ENCODE results near the gene JPT1. TPM values are rescaled to one million over a fixed set of nuclear protein-coding genes. Genes with fewer than 3 reads are reported as not detected.

The JPT1 gene
- total RNA-seq, 1 donor from 2014 or later = 282 TPM

DNA sequence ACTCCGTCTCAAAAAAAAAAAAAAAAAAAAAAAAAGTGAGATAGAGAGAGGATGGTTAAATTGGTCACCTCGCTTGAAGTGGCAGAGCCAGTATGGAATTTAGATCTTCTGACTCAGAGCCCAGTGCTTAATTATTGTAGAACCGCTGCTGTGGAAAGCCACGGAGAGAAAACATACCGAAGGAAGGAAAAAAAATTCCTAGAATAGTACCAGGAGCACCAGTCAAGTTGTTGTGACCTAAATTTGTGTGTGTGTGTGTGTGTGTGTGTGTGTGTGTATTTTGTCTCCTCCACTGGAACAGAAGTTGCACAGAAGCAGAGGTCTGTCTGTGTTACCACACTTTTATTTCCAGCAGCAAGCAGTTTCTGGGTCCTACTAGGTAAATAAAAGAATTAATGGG, 40.6 kb upstream of the JPT1 start:
- Histone ChIP-seq H3K9ac (ENCODE audit: low read length) (peak overlapping the region; percentile 31), H3K4me3 (ENCODE audit: insufficient read depth, low read depth, low read length) (no peak overlapping the region), H2AFZ (ENCODE audit: low read depth, low read length) (no peak overlapping the region), H3K4me1 (ENCODE audit: insufficient read depth, low read length) (no peaks in the 10 kb centered on the region), H3K27me3 (ENCODE audit: insufficient read depth, low read length) (no peaks in the 10 kb centered on the region), H3K9me3 (ENCODE audit: insufficient read depth, low read depth, low read length) (no peaks in the 10 kb centered on the region), H3K79me2 (ENCODE audit: insufficient read depth, low read length) (no peaks in the 10 kb centered on the region), H4K20me1 (ENCODE audit: insufficient read depth, low read length) (no peaks in the 10 kb centered on the region), H3K36me3 (ENCODE audit: insufficient read depth, low read length) (no peaks in the 10 kb centered on the region), H3K27ac (ENCODE audit: low read depth, low read length) (no peak overlapping the region), H3K4me2 (ENCODE audit: low read length) (peak overlapping the region; percentile 30)
- TF ChIP-seq, protein P1, sequence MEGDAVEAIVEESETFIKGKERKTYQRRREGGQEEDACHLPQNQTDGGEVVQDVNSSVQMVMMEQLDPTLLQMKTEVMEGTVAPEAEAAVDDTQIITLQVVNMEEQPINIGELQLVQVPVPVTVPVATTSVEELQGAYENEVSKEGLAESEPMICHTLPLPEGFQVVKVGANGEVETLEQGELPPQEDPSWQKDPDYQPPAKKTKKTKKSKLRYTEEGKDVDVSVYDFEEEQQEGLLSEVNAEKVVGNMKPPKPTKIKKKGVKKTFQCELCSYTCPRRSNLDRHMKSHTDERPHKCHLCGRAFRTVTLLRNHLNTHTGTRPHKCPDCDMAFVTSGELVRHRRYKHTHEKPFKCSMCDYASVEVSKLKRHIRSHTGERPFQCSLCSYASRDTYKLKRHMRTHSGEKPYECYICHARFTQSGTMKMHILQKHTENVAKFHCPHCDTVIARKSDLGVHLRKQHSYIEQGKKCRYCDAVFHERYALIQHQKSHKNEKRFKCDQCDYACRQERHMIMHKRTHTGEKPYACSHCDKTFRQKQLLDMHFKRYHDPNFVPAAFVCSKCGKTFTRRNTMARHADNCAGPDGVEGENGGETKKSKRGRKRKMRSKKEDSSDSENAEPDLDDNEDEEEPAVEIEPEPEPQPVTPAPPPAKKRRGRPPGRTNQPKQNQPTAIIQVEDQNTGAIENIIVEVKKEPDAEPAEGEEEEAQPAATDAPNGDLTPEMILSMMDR (IDR thresholded peaks at IDR 0.05; ENCODE audit: insufficient read depth, low read depth, low read length) = no peak
- TF ChIP-seq EZH2 (IDR thresholded peaks at IDR 0.05; ENCODE audit: insufficient read depth, low read length) = no peak
- FAIRE-seq (no peak), DNase-seq (ENCODE audit: low read depth) (peak; percentile 65)
- Mint-ChIP-seq H3K9me3 (ENCODE audit: unreplicated experiment) (no peaks in the 10 kb centered on the region), H3K27me3 (ENCODE audit: low read depth, unreplicated experiment) (no peaks in the 10 kb centered on the region), H3K27ac (ENCODE audit: unreplicated experiment) (no peak overlapping the region), H3K4me3 (ENCODE audit: unreplicated experiment) (no peak overlapping the region), H3K36me3 (ENCODE audit: low read depth, unreplicated experiment) (no peaks in the 10 kb centered on the region), H3K4me1 (ENCODE audit: low read depth, unreplicated experiment) (peaks cover 2% of the 10 kb centered on the region)

DNA sequence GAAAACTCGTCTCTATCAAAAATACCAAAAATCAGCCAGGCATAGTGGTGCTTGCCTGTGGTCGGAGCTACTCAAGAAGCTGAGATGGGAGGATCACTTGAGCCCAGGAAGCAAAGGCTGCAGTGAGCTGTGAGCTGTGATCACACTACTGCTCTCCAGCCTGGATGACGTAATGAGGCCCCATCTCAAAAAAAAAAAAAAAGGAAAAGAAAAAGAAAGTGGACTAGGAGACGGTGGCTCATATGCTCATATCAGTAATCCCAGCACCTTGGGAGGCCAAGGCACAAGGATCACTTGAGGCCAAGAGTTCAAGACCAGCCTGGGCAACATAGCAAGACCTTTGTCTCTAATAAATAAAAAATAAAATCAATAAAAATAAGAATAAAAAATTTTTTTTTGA, 37.3 kb upstream of the JPT1 start:
- no peak for DNase-seq (ENCODE audit: low read depth)
- Mint-ChIP-seq H3K4me1 (ENCODE audit: low read depth, unreplicated experiment) (peaks cover 6% of the 10 kb centered on the region), H3K27ac (ENCODE audit: unreplicated experiment) (no peak overlapping the region), H3K36me3 (ENCODE audit: low read depth, unreplicated experiment) (no peaks in the 10 kb centered on the region), H3K9me3 (ENCODE audit: unreplicated experiment) (no peaks in the 10 kb centered on the region), H3K27me3 (ENCODE audit: low read depth, unreplicated experiment) (no peaks in the 10 kb centered on the region), H3K4me3 (ENCODE audit: unreplicated experiment) (no peak overlapping the region)
- H3K36me3 ChIP-seq (ENCODE audit: insufficient read depth, low read length) = no peaks in the 10 kb centered on the region
- no peaks in the 10 kb centered on the region for H3K79me2 ChIP-seq (ENCODE audit: insufficient read depth, low read length)
- no peak for FAIRE-seq
- no peaks in the 10 kb centered on the region for H3K4me1 ChIP-seq (ENCODE audit: insufficient read depth, low read length)
- TF ChIP-seq, protein P1 (IDR thresholded peaks at IDR 0.05; ENCODE audit: insufficient read depth, low read depth, low read length) = no peak
- TF ChIP-seq EZH2 (IDR thresholded peaks at IDR 0.05; ENCODE audit: insufficient read depth, low read length) = no peak
- no peak overlapping the region for H2AFZ ChIP-seq (ENCODE audit: low read depth, low read length)
- no peaks in the 10 kb centered on the region for H3K9me3 ChIP-seq (ENCODE audit: insufficient read depth, low read depth, low read length)
- H4K20me1 ChIP-seq (ENCODE audit: insufficient read depth, low read length) = no peaks in the 10 kb centered on the region
- H3K4me2 ChIP-seq (ENCODE audit: low read length) = no peak overlapping the region
- no peak overlapping the region for H3K4me3 ChIP-seq (ENCODE audit: insufficient read depth, low read depth, low read length)
- no peak overlapping the region for H3K9ac ChIP-seq (ENCODE audit: low read length)
- no peak overlapping the region for H3K27ac ChIP-seq (ENCODE audit: low read depth, low read length)
- no peaks in the 10 kb centered on the region for H3K27me3 ChIP-seq (ENCODE audit: insufficient read depth, low read length)

DNA sequence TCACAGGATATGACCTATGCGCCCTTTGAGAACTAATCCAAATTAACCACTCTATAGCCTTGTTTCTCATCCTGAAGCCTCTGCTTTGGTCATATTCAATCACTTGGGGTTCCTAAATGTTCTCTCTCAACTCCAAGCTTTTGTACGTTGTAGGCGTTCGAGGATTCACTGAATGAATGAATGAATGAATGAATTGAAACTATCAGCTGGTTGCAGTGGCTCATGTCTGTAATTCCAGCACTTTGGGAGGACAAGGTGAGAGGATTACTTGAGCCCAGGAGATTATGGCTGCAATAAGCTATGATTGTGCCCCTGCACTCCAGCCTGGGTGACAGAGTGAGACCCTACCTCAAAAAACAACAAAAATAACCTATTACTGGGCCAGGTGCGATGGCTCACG, 34.3 kb upstream of the JPT1 start:
- no peaks in the 10 kb centered on the region for H3K4me1 ChIP-seq (ENCODE audit: insufficient read depth, low read length)
- Mint-ChIP-seq H3K9me3 (ENCODE audit: unreplicated experiment) (no peaks in the 10 kb centered on the region), H3K4me1 (ENCODE audit: low read depth, unreplicated experiment) (peaks cover 11% of the 10 kb centered on the region), H3K27ac (ENCODE audit: unreplicated experiment) (no peak overlapping the region), H3K36me3 (ENCODE audit: low read depth, unreplicated experiment) (no peaks in the 10 kb centered on the region), H3K27me3 (ENCODE audit: low read depth, unreplicated experiment) (no peaks in the 10 kb centered on the region), H3K4me3 (ENCODE audit: unreplicated experiment) (no peak overlapping the region)
- no peak overlapping the region for H2AFZ ChIP-seq (ENCODE audit: low read depth, low read length)
- no peak overlapping the region for H3K4me3 ChIP-seq (ENCODE audit: insufficient read depth, low read depth, low read length)
- H3K9me3 ChIP-seq (ENCODE audit: insufficient read depth, low read depth, low read length) = no peaks in the 10 kb centered on the region
- FAIRE-seq (no peak), DNase-seq (ENCODE audit: low read depth) (no peak)
- H3K36me3 ChIP-seq (ENCODE audit: insufficient read depth, low read length) = no peaks in the 10 kb centered on the region
- no peak for TF ChIP-seq EZH2 (IDR thresholded peaks at IDR 0.05; ENCODE audit: insufficient read depth, low read length)
- TF ChIP-seq, protein P1 (IDR thresholded peaks at IDR 0.05; ENCODE audit: insufficient read depth, low read depth, low read length) = no peak
- no peak overlapping the region for H3K27ac ChIP-seq (ENCODE audit: low read depth, low read length)
- no peaks in the 10 kb centered on the region for H4K20me1 ChIP-seq (ENCODE audit: insufficient read depth, low read length)
- H3K4me2 ChIP-seq (ENCODE audit: low read length) = no peak overlapping the region
- H3K27me3 ChIP-seq (ENCODE audit: insufficient read depth, low read length) = no peaks in the 10 kb centered on the region
- H3K79me2 ChIP-seq (ENCODE audit: insufficient read depth, low read length) = no peaks in the 10 kb centered on the region
- H3K9ac ChIP-seq (ENCODE audit: low read length) = no peak overlapping the region
